HG03378 (cell line): ENCODE data around the gene RPLP2.

Experiments
- ATAC-seq: cut with Tn5 transposase; IDR thresholded peaks from one replicate; pipeline ENCODE4 v1.9.1; 2021; ENCODE audit warnings: mild to moderate bottlenecking, moderate library complexity; ENCODE audit not compliant: unreplicated experiment

The RPLP2 gene

GRCh38 chr11:833114-833791 is 23.5 kb downstream of the RPLP2 start:
- ATAC-seq, result no peak

DNA sequence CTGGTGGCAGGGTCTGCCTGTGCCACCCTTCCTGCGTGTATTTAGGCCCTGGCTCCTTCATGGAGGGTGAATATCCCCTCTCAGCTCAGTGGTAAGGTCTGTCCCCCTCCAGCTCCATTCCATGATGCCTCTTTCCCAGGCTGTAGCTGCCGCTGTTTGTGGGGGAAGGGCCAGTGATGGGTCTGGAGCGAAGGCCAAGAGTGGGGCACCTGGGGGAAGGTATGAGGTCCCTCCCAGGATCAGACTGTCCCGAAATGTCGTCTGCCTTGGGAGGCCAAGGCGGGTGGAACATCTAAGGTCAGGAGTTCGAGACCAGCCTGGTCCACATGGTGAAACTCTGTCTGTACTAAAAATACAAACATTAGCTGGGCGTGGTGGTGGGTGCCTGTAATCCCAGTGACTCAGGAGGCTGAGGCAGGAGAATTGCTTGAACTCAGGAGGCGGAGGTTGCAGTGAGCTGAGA is 24.1 kb downstream of the RPLP2 start:
- no peak for ATAC-seq

DNA sequence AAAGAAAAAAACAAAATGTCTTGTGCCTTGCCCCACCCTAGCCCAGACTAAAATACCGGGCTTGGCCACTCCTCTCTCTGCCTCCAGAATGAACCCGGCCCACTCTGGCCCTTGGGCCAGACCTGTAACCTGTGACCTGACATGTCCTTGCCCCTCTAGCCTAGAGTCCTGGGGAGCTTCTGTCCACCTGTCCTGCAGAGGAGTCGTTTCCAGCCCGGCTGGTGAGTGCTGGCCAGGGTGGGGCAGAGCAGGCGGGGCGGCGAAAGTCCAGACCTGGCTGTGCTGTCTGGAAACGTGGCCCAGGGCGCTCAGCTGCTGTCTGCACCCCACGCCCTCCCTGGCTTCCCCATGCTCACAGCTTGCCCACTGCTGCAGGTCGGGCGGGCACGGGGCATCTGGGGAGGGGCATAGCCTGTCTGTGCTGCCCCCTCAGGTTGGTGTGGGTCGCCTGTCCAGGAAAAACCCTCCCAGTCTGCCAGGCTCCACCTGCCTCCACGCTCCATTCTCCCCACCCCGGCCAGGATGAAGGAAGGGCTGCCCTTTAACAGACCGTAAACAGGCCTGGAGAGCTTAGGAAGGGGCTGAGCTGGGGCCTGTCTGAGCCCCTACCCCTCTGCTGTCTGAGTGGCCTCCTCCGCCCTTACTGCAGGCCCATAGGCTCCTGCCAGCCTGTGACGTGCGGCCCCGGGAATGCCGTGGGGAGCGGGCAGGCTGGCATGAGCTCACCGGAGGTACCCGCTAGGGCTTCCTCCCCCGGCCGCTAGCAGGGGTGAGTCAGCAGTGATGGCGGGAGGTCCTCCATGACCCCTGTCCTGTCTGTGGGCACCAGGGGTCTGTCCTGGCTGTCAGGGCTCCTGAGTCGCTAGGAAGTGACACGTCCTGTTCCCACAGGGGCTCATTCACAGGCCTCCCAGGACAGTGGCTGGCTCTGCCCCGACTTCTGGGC is 24.9 kb downstream of the RPLP2 start:
- ATAC-seq, result no peak

DNA sequence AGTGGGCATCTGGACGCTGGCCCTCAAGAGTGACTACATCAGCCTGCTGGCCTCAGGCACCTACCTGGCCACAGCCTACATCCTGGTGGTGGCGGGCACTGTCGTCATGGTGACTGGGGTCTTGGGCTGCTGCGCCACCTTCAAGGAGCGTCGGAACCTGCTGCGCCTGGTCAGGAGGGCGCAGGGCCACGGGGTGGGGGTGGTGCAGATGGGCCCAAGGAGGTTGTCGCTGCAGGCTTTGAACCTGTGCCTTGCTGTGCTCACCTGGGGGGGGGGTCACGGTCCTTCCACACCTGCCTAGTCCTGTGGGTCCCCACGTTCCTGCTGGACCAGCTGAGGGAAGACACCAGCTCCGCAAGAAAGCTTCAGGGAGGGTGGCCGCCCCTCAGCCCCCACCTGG is 26.5 kb downstream of the RPLP2 start:
- no peak for ATAC-seq

DNA sequence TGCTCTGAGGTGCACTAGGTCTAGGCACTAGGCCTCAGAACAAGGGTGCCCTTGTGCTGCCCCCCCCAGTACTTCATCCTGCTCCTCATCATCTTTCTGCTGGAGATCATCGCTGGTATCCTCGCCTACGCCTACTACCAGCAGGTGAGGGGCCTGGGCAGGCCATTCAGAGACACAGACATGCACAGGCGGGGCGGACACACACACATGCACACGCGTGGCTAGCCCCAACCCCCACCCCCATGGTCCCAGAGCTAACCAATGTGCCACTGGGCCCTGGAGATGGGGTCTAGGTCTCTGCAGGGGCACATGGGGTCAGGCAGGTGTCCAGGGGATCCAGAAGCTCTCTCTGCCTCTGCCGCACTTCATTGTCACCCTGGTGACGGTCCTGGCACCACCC is 26.9 kb downstream of the RPLP2 start:
- ATAC-seq, result no peak

DNA sequence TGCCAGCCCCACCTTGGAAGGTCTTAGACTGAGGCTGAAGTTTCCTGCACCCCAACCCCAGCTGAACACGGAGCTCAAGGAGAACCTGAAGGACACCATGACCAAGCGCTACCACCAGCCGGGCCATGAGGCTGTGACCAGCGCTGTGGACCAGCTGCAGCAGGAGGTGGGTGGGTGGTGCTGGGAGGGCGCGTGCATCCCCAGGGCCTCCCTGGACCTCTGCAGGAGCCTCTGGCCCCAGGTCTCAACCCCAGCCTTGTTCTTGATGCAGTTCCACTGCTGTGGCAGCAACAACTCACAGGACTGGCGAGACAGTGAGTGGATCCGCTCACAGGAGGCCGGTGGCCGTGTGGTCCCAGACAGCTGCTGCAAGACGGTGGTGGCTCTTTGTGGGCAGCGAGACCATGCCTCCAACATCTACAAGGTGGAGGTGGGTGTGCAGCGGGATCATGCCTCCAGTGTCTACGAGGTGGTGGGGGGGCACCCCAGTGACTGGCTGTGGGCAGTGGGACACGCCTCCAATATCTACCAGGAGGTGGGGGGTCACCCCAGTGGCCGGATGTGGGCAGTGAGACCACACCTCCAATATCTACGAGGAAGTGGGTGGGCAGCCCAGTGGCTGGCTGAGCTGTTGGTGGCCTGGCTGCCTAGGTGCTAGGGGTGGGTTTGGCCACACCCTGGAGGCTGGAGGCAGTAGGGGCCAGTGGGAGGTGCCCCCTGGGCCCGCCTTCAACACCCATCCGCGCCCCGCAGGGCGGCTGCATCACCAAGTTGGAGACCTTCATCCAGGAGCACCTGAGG is 27.6 kb downstream of the RPLP2 start:
- no peak for ATAC-seq

GRCh38 chr11:837990-838307 is 28.2 kb downstream of the RPLP2 start:
- ATAC-seq, result no peak

- no peak for ATAC-seq
These were observed 28.9 kb downstream of the RPLP2 start for GRCh38 chr11:838441-839279.

DNA sequence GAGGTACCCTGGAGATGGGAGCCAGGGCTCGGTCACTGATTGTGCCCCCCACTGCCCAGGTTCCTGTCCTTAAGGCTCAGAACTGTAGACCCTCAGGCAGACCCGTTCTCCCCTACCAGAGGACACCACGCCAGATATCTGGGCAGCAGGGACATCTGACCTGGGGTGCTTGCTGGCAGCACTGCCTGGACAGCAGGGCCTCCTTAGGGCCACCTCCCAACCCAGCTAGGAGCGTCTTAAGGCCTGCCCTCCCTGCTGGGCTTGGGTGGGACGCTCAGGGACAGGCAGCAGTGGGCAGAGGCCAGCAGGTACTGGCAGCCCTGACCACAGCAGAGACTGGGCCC is 29.5 kb downstream of the RPLP2 start:
- no peak for ATAC-seq

DNA sequence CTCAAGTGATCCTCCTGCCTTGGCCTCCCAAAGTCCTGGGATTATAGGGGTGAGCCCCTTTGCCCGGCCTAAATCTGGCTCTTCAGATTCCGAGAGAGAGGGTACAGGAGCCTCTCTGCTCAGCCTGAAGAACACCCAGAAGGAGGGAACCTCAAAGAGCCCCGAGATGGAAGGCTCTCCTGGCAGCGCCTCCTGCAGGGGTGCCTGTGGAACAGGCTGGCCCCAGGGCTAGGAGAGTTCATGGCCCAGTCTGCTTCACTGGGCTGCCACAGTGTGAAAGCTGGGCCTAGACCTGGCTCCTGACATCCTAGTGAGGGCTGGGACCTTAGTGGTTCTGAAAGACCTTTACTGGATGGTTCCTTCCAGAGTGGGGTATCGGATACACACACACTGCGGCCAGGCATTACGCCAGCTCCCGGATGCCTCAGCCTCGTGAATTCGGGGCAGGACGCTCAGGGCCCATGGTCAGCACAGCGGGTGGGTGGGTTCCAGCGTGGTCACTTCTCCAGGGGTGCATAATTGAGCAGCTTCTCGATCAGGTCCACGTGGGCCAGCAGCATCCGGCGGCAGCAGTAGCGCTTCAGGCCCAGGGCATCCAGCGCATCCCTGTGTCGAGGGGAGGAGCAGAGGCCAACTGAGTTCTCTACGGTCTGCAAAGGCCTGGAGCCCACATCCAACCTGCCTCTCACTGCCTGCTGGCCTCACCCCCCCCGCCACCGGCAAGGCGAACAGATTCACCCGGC is 30.3 kb downstream of the RPLP2 start:
- no peak for ATAC-seq

DNA sequence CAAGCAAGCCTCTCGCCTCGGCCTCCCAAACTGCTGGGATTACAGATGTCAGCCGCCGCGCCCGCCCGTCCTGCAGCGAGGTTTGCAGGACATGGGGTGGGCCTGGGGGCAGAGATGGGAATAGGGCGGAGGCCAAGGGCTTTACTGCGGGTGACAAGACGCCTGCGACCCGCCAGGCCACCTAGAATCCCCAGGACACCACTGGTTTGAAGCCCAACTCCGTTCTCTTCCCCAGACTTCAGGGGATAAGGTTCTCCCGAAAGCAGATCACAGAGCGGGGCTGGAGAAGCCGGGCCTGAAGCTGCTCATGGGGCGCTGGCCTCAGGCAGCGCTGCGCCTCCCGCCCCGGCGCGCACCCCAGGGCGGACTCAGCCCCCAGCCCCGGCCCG is 32.2 kb downstream of the RPLP2 start:
- ATAC-seq, result no peak

DNA sequence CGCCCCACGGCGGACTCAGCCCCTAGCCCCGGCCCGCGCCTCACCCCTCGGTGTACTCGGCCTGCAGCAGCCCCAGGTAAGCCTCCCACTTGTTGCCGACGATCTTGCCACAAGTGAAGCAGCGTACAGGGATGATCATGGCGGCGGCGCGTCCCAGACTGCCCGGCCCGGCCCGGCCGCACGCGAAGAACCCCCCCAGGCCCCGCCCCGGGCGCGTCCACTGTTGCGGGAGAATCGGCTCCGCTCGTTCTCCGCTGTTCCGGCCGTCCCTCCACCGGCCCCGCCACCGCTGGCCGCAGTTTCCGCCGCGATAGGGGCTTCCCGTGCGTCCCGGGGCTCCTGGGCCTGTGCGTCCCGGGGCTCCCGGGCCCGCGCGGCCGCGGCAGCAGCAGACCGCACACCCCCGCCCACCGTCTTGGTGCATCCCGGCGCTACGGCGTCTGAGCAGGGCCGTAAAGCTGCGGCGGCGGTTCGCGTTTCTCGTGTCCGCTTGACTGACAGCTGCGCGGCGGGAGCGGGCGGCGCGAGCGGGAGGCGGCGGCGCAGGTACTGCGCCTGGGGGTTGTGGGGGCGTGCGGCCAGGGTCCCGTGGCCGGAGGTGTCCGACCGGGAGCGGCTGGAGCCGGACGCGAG is 32.7 kb downstream of the RPLP2 start, which contains the start of the genes POLR2L and TSPAN4:
POLR2L (minus strand) TSS at position 160 of the 633 bp plus-strand sequence; CDS start at position 139, 21 bp downstream.
TSPAN4 (plus strand) TSS at position 483 of the 633 bp plus-strand sequence. CDS start 7,453 bp downstream, outside the sequence.
- ATAC-seq, result peak; percentile 42

- ATAC-seq, result no peak
These were observed 33.4 kb downstream of the RPLP2 start for GRCh38 chr11:843086-843734.

GRCh38 chr11:843818-844692 is 34.3 kb downstream of the RPLP2 start:
- ATAC-seq, result no peak

DNA sequence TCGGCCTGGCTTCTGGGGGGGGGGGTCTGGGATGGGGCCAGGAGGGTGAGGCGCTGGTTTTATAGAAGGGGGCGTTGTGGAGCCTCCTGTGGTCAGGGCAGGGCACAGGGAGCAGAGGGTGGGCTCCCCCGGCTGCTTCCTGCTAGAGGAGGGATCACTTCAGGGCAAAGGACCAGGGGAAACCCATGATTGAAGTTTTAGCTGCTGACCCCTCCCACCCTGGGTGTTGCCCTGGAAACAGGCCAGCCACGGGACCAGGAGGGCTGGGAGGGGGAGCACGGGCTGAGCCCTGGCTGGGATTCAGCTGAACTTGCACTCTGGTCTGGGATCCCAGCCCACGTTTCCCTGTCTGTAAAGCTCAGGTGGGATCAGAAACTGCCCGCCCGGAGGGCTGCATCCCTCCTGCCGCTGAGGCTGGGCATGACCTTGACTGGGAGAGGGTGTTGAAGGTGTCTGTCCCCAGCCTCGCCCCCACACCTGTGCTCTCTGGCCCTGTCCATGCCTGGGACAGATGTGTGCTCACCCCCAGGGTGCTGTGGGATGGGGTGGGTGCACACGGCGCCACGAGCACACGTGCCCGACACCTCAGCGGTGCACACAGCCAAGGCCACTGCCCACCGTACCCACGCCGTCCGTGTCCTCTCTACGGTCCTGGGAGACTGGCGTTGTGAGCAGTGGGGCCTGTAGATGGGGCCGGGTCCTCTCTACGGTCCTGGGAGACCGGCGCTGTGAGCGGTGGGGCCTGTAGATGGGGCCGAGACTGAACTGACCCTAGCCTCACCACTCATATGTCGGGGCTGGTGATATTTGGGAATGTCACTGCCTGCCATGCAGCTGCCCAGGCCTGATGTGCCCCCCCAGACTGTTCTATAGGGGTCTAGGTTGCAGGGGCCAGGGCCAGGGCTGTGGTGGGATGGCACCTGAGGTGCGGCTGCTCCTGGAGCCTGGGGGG is 35.2 kb downstream of the RPLP2 start:
- no peak for ATAC-seq

GRCh38 chr11:845872-846495 is 36.2 kb downstream of the RPLP2 start:
- no peak for ATAC-seq
